Ectodermal cell (in vitro differentiated cells): ENCODE measurements around the gene SCYGR3. TPM values are rescaled to one million over a fixed set of nuclear protein-coding genes. Genes with fewer than 3 reads are reported as not detected.

Experiments
- H3K27ac ChIP-seq: 2 replicates; pipeline ENCODE4 v1.7.0; 2013; ENCODE audit warnings: mild to moderate bottlenecking, low read depth, low read length; ENCODE audit not compliant: insufficient read depth, poor library complexity, severe bottlenecking
- H3K27me3 ChIP-seq: 2 replicates; pipeline ENCODE4 v1.7.0; 2013; ENCODE audit warnings: mild to moderate bottlenecking, low read length; ENCODE audit not compliant: insufficient read depth, control insufficient read depth, poor library complexity, severe bottlenecking
- H3K36me3 ChIP-seq: one replicate; pipeline ENCODE4 v1.7.0; 2013; ENCODE audit warnings: low read length; ENCODE audit not compliant: control insufficient read depth, insufficient read depth
- H3K4me1 ChIP-seq: one replicate; pipeline ENCODE4 v1.7.0; 2013; ENCODE audit warnings: low read length; ENCODE audit not compliant: control insufficient read depth, insufficient read depth
- H3K4me3 ChIP-seq: 2 replicates; pipeline ENCODE4 v1.7.0; 2013; ENCODE audit warnings: low read depth, low read length, control low read depth; ENCODE audit not compliant: insufficient read depth
- H3K9me3 ChIP-seq: 2 replicates; pipeline ENCODE4 v1.7.0; 2013; ENCODE audit warnings: mild to moderate bottlenecking, low read length, moderate library complexity; ENCODE audit not compliant: control insufficient read depth
- WGBS, 2 experiments: methylation state at CpG; one replicate each; pipeline ENCODE4 v1.1.7; 2013; ENCODE audit warnings: missing lambda C conversion rate in 2 of 2; 5-methylcytosine and 5-hydroxymethylcytosine counted together
- polyA plus RNA-seq, 4 experiments: library from polyadenylated mRNA; stranded (reverse); fragments of 50-300 nt; gene quantifications; one replicate each; pipeline ENCODE4 v1.2.3, GENCODE V29; 2013

SCYGR3 gene, protein sequence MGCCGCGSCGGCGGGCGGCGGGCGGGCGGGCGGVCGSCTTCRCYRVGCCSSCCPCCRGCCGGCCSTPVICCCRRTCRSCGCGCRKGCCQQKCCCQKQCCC
- not detected for polyA plus RNA-seq (2013, experiment 1 of 4)
- polyA plus RNA-seq (2013, experiment 2 of 4): not detected
- polyA plus RNA-seq (2013, experiment 3 of 4): not detected
- not detected for polyA plus RNA-seq (2013, experiment 4 of 4)

GRCh38 chr2:227614740-227615139 lies at the start of gene SCYGR3:
SCYGR3 (minus strand) TSS chr2:227614840; CDS start chr2:227614840, 0 bp downstream.
- 91 to 100% methylated on average over 1 of the region's 4 CpGs for WGBS, 2 experiments
- Histone ChIP-seq H3K4me3 (no peak within 1 kb of the TSS), H3K27me3 (no peaks in the 10 kb centered on the region), H3K4me1 (no peaks in the 10 kb centered on the region), H3K36me3 (no peaks in the 10 kb centered on the region), H3K27ac (no peak within 1 kb of the TSS), H3K9me3 (no peaks in the 10 kb centered on the region)

- H3K27me3 ChIP-seq: no peaks in the 10 kb centered on the region
- H3K4me3 ChIP-seq: no peak overlapping the region
- H3K36me3 ChIP-seq: no peaks in the 10 kb centered on the region
- H3K4me1 ChIP-seq: peaks cover 6% of the 10 kb centered on the region
- 85 to 86% methylated on average over 3 of the region's 3 CpGs for WGBS, 2 experiments
- H3K27ac ChIP-seq: no peak overlapping the region
- H3K9me3 ChIP-seq: no peaks in the 10 kb centered on the region
Observed at GRCh38 chr2:227661827-227662226, 47.2 kb upstream of the SCYGR3 start.

DNA sequence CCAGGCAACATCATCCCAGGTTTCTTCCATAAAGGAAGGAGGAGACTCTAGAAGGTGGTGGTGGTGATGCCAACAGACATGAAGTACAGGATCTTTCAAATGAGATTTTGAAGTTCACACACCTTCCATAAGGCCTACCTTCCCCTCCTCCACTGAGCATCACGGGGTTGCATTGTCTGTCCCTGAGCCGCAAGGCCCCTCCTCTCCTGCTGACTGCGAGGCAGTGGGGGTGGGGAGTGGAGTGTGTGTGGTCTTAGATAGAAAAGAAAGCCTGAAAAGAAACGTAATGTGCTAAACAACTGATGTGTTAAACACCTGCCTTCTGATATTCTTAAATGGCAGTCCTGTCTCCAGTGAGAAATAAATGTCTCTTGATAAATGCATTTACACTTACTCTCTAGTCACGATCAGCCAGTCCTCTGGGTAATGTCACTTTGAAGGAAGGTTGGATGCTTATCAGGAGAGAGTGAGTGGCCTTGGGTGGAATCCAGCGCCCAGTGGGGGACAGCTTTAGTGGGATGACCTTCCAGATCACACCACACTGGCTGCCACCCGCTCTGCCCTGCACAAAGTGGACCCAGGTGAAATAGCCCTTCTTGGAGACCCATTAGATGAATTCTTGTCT lies 46.5 kb upstream of the SCYGR3 start:
- no peaks in the 10 kb centered on the region for H3K9me3 ChIP-seq
- no peaks in the 10 kb centered on the region for H3K27me3 ChIP-seq
- H3K4me3 ChIP-seq: no peak overlapping the region
- WGBS, 2 experiments: 26 to 28% methylated on average over 5 to 6 of the region's 7 CpGs
- H3K36me3 ChIP-seq: no peaks in the 10 kb centered on the region
- no peak overlapping the region for H3K27ac ChIP-seq
- H3K4me1 ChIP-seq: peaks cover 6% of the 10 kb centered on the region

GRCh38 chr2:227657199-227657845 lies 42.7 kb upstream of the SCYGR3 start:
- no peaks in the 10 kb centered on the region for H3K9me3 ChIP-seq
- no peaks in the 10 kb centered on the region for H3K36me3 ChIP-seq
- WGBS, 2 experiments: 94% methylated on average over 7 of the region's 8 CpGs
- no peak overlapping the region for H3K4me3 ChIP-seq
- peaks cover 6% of the 10 kb centered on the region for H3K4me1 ChIP-seq
- H3K27me3 ChIP-seq: no peaks in the 10 kb centered on the region
- no peak overlapping the region for H3K27ac ChIP-seq

DNA sequence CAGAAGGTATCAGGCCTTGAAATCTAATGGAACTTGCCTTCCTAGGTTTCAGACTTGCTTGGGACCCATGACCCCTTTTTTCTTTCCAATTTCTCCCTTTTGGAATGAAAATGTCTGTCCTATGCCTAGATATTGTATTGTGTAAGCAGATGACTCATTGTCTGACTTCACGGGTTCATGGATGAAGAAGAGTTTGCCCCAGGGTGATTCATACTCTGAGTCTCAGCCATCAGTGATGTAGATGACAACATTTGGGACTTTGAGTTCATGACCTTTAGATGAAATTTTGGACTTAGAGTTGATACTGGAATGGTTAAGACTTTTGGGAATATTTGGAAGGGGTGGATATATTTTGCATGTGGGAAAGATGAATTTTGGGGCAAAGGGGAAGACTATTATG lies 40.8 kb upstream of the SCYGR3 start:
- H3K27me3 ChIP-seq: no peaks in the 10 kb centered on the region
- H3K9me3 ChIP-seq: no peaks in the 10 kb centered on the region
- H3K4me3 ChIP-seq: no peak overlapping the region
- H3K4me1 ChIP-seq: no peaks in the 10 kb centered on the region
- WGBS, 2 experiments: 90 to 97% methylated on average over 1 of the region's 1 CpG
- no peak overlapping the region for H3K27ac ChIP-seq
- no peaks in the 10 kb centered on the region for H3K36me3 ChIP-seq

DNA sequence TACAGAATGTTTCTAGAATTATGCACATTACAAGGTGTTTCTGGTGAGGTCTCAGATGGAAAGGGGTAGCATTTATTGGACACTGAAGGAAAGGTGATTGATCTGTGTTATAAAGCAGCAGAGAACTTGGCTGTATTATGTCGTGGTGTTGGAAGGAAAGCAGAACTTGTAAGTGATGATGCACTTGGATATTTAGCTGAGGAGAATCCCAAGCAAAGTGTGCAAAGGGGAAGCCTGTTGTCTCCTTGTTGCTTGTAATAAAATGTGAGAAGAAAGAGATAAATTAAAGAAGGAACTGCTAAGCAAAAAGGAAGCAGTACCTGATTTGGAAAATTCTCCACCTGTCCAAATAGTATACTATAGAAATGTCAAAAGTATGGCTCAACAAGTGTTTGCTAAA lies 39.8 kb upstream of the SCYGR3 start:
- no peak overlapping the region for H3K4me3 ChIP-seq
- no peaks in the 10 kb centered on the region for H3K27me3 ChIP-seq
- H3K27ac ChIP-seq: no peak overlapping the region
- no peaks in the 10 kb centered on the region for H3K9me3 ChIP-seq
- no peaks in the 10 kb centered on the region for H3K36me3 ChIP-seq
- 86 to 91% methylated on average over 1 of the region's 1 CpG for WGBS, 2 experiments
- no peaks in the 10 kb centered on the region for H3K4me1 ChIP-seq

GRCh38 chr2:227653419-227653818 lies 38.8 kb upstream of the SCYGR3 start:
- no peak overlapping the region for H3K4me3 ChIP-seq
- H3K36me3 ChIP-seq: no peaks in the 10 kb centered on the region
- no peaks in the 10 kb centered on the region for H3K4me1 ChIP-seq
- H3K27me3 ChIP-seq: no peaks in the 10 kb centered on the region
- 83 to 88% methylated on average over 4 of the region's 4 CpGs for WGBS, 2 experiments
- H3K27ac ChIP-seq: no peak overlapping the region
- no peaks in the 10 kb centered on the region for H3K9me3 ChIP-seq

GRCh38 chr2:227643990-227644551 lies 29.4 kb upstream of the SCYGR3 start:
- no peaks in the 10 kb centered on the region for H3K27me3 ChIP-seq
- no peaks in the 10 kb centered on the region for H3K9me3 ChIP-seq
- H3K36me3 ChIP-seq: no peaks in the 10 kb centered on the region
- no peak overlapping the region for H3K27ac ChIP-seq
- H3K4me3 ChIP-seq: no peak overlapping the region
- H3K4me1 ChIP-seq: no peaks in the 10 kb centered on the region
- WGBS, 2 experiments: 88 to 90% methylated on average over 5 of the region's 5 CpGs

- Histone ChIP-seq H3K4me1 (no peaks in the 10 kb centered on the region), H3K36me3 (no peaks in the 10 kb centered on the region), H3K27me3 (no peaks in the 10 kb centered on the region), H3K27ac (no peak overlapping the region), H3K9me3 (no peaks in the 10 kb centered on the region), H3K4me3 (no peak overlapping the region)
- WGBS, 2 experiments: 50% methylated on average over 2 of the region's 2 CpGs
Observed at GRCh38 chr2:227642656-227643055, 28.0 kb upstream of the SCYGR3 start.

GRCh38 chr2:227634201-227634600 lies 19.6 kb upstream of the SCYGR3 start:
- Histone ChIP-seq H3K27me3 (no peaks in the 10 kb centered on the region), H3K9me3 (no peaks in the 10 kb centered on the region), H3K4me1 (no peaks in the 10 kb centered on the region), H3K4me3 (no peak overlapping the region), H3K36me3 (no peaks in the 10 kb centered on the region), H3K27ac (no peak overlapping the region)
- 96 to 97% methylated on average over 3 of the region's 3 CpGs for WGBS, 2 experiments
